Hepatocyte (in vitro differentiated cells): ENCODE results near the gene UCP2.

Source experiments
- CTCF ChIP-seq: fragments of 200-600 bp; sonication (generic); IDR thresholded peaks from 2 replicates; pipeline ENCODE4 v1.5.1; 2016; ENCODE audit warnings: antibody characterized with exemption, mild to moderate bottlenecking; ENCODE audit not compliant: poor library complexity
- EZH2 ChIP-seq: fragments of 200-600 bp; sonication (generic); IDR thresholded peaks from 2 replicates; pipeline ENCODE4 v1.6.1; 2016; ENCODE audit warnings: antibody characterized with exemption, mild to moderate bottlenecking, borderline replicate concordance

GRCh38 chr11:73999581-74000306 lies 17.1 kb upstream of the UCP2 start:
- TF ChIP-seq CTCF (no peak), EZH2 (no peak)
